HepG2 (cell line): ENCODE data around the gene LINGO3.

ENCODE experiments used
- CBX2 ChIP-seq, 2 experiments: fragments of 200-600 bp in 1 of 2; sonication (generic); formaldehyde crosslinking in 1 of 2; IDR thresholded peaks; 2 replicates each; pipeline versions ENCODE4 v1.7.0 to v1.8.1; 2018 to 2022; ENCODE audit warnings: low read depth in 2 of 2, low read length in 1 of 2, mild to moderate bottlenecking in 1 of 2, missing genetic modification reagents in 1 of 2
- CTCF ChIP-seq: sonication (generic); formaldehyde crosslinking; IDR thresholded peaks from 2 replicates; pipeline ENCODE4 v1.5.0; 2020; ENCODE audit warnings: mild to moderate bottlenecking, missing genetic modification reagents, moderate library complexity
- MXI1 ChIP-seq: IDR thresholded peaks from 3 replicates; pipeline ENCODE4 v1.6.1; 2012; ENCODE audit warnings: low read depth, low read length, inconsistent platforms, borderline replicate concordance
- MZF1 ChIP-seq: sonication (generic); formaldehyde crosslinking; IDR thresholded peaks from 2 replicates; pipeline ENCODE4 v1.8.1; 2023; ENCODE audit warnings: mild to moderate bottlenecking, missing genetic modification reagents, borderline replicate concordance
- SP5 ChIP-seq: IDR thresholded peaks from 2 replicates; pipeline ENCODE4 v1.6.1; 2016; ENCODE audit warnings: low read depth, borderline replicate concordance
- ZNF101 ChIP-seq: sonication (generic); formaldehyde crosslinking; IDR thresholded peaks from 2 replicates; pipeline ENCODE4 v1.4.0; 2020; ENCODE audit warnings: mild to moderate bottlenecking, low read depth, missing genetic modification reagents, borderline replicate concordance
- ZSCAN20 ChIP-seq: sonication (generic); formaldehyde crosslinking; IDR thresholded peaks from 2 replicates; pipeline ENCODE4 v1.4.0; 2020; ENCODE audit warnings: missing genetic modification reagents, mild to moderate bottlenecking, borderline replicate concordance

- TF ChIP-seq MXI1 = no peak
- no peak for TF ChIP-seq MZF1 (CRISPR knock-in tag)
- TF ChIP-seq SP5 (CRISPR knock-in tag) = no peak
- no peak for TF ChIP-seq ZNF101 (CRISPR knock-in tag)
- no peak for TF ChIP-seq CTCF (CRISPR knock-in tag)
- no peak for TF ChIP-seq CBX2 (IDR thresholded peaks at IDR 0.05; ENCODE audit: low read depth, low read length)
- no peak for TF ChIP-seq CBX2 (CRISPR knock-in tag; IDR thresholded peaks at IDR 0.05; ENCODE audit: low read depth)
- no peak for TF ChIP-seq ZSCAN20 (CRISPR knock-in tag)
Measured at GRCh38 chr19:2259336-2259735, 48.6 kb downstream of the LINGO3 start.
